ENCODE data around the gene GALNT18.
A peak's percentile ranks its signal among the peaks of the same experiment; 100 is the strongest.

Gene GALNT18

DNA sequence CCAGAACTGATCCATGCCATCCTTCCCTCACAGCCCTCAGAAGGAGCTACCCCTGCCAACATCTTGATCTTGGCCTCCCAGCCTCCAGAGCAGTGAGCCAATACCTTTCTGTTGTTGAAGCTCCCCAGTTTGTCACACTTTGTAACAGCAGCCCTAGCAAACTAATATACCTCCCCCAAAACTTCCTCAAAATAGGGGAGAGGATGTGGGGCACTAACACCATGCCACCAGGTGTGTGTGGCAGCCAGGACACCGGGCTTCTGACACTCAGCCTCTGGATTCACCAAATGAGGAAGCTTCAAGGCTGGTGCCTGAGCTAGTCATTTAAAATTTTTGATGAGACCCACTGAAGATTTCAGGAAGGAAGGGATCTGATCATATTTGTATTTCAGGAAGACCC is 353.7 kb downstream of the GALNT18 start:
- DNase-seq (ENCODE audit: low spot score), result no peak

GRCh38 chr11:11267312-11267711 is 354.5 kb downstream of the GALNT18 start:
- no peak for DNase-seq (ENCODE audit: low spot score)

DNA sequence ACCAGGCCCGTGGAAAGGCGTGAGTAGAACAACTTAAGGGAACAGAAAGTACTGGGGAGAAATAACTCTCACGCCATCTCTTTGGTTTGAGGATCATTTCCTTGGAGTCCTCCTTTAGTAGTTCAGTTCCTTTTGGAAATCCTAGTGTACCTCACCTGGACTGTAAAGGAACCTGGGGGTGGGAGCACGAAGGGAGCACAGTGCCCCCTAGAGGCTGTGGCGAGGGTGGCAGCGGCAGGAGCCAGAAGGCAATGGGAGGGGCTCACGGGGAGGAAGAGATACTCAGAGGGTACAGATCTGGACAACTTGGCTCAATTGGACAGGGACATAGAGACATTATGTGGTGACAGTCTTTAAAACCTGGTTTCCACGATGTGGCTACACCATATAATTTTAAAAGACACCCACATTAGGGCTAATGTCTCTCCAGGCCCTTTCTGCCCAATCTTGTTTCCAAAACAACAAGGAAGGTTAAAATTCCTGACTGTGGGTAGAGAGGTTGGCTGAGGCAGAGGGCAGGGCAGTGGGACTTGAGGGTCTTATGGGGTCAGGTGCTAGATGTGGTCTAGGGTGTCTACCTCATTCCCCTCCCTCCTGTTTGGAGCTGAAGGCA is 355.7 kb downstream of the GALNT18 start:
- DNase-seq (ENCODE audit: low spot score), result peak; percentile 83

DNA sequence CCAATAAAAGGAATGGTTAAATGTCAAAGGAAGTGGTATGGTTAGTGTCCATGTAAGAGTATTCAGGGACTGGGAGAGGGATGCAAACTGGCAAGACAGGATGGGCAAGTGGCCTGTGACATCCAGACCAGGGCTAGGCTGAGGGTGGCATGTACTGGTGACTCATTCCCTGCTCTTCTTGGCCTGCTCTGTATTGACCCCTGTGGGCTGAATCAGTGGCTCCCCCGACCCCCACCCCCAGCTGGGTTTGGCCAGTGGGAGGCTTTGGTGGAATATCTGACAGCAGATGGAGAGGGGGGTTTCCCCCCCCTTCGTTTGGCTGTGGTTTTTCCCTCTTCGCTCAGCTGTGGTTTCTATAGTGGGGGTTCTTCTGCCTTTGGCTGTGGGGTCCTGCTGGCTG is 356.5 kb downstream of the GALNT18 start:
- no peak for DNase-seq (ENCODE audit: low spot score)

- DNase-seq (ENCODE audit: low spot score), result no peak
Observed at GRCh38 chr11:11263238-11264005, 358.4 kb downstream of the GALNT18 start.

GRCh38 chr11:11262171-11262920 is 359.5 kb downstream of the GALNT18 start:
- no peak for DNase-seq (ENCODE audit: low spot score)

- DNase-seq (ENCODE audit: low spot score), result peak; percentile 82
Observed at GRCh38 chr11:11261629-11262028, 360.2 kb downstream of the GALNT18 start.

- no peak for DNase-seq (ENCODE audit: low spot score)
Observed at GRCh38 chr11:11260903-11261302, 360.9 kb downstream of the GALNT18 start.

DNA sequence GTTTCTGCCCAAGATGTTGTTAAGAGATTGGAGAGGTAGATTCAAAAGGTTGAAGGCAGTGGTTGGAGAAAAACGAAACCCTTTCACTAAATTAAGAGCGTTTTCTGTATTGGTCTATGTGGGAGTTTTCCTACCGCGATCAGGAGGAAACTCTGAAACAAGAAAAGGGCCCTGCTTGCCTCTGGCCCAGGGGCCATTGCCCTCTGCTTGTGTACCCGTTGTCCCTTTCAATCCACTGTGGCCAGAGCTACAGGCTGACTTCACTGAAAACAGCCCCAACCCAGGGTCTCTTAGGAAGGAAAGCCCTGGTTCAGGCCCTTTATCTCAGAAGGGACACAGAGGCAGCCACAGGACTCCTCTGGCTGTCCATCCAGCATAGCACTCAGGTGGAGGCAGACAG is 367.8 kb downstream of the GALNT18 start:
- no peak for DNase-seq (ENCODE audit: low spot score)

GRCh38 chr11:11253497-11253896 is 368.3 kb downstream of the GALNT18 start:
- no peak for DNase-seq (ENCODE audit: low spot score)

DNA sequence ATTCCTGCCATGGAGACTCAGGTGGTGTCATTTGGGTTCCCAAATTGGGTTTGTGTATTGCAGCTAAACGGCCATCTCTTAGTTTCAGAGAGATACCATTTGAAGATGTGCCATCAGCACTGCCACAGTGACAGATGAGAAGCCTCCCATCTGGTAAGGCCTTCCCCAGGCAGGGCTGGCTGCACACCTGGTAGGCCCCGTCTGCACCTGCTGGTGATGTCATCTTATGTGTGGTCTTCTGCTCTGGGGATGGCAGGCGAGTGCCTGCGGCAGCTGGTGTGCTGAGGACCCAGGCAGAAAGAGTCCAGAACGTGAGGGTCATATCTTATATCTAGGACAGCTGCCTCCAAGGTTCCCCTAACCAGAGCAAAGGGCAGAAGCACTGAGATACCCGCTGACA is 369.4 kb downstream of the GALNT18 start:
- DNase-seq (ENCODE audit: low spot score), result peak; percentile 28

GRCh38 chr11:11251394-11251970 is 370.3 kb downstream of the GALNT18 start:
- DNase-seq (ENCODE audit: low spot score), result no peak

GRCh38 chr11:11250470-11250869 is 371.3 kb downstream of the GALNT18 start:
- no peak for DNase-seq (ENCODE audit: low spot score)

DNA sequence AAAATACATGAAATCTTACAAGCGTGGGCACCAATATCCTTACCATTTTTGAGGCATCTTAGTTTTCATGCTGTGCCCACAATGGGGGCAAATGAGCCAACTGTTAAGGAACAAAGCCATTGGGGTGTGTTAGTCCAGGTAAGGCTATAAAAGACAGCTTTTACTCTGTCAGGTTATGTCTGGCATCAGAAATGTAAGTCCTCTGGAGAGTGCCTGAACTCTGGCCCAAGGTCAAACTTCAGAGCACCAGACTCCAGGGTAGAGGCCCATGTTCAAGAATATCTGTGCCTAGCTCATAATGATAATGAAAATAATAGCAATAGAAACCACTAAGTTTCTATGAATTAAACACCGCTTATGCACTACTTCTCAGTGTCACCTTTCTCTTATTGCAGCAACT is 374.2 kb downstream of the GALNT18 start:
- no peak for DNase-seq (ENCODE audit: low spot score)

DNA sequence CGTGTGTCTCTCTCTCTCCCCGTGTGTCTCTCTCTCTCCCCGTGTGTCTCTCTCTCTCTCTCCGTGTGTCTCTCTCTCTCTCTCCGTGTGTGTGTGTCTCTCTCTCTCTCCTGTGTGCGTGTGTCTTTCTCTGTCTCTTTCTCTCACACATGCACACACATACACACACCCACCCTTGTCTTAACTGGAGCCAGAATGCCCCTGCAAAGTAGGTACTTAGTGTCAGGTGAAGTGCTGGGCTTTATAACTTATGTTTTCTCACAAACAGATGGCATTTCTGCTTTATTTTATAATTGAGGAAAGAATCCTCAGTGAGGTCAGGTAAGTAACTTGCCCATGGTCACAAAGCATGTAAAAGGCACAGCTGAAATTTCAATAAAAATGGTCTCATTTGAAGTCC is 374.7 kb downstream of the GALNT18 start:
- DNase-seq (ENCODE audit: low spot score), result no peak

DNA sequence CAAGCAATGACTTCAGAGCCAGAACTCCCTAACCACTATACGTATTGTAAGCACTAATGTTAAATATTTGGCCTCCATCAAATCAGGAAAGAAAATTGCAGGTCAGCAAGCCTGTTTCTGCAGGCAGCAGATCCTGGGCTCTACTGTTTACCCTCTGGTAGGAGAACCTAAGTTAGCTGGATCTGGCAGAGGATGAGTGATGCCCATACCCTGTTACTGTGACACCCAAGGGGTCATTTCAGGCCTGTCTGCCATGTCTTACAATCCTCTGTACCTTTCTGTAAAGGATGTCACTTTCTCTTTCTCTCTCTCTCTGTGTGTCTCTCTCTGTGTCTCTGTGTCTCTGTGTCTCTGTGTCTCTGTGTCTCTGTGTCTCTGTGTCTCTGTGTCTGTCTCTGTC is 375.6 kb downstream of the GALNT18 start:
- no peak for DNase-seq (ENCODE audit: low spot score)

- DNase-seq (ENCODE audit: low spot score), result no peak
Observed at GRCh38 chr11:11245453-11245852, 376.4 kb downstream of the GALNT18 start.

DNA sequence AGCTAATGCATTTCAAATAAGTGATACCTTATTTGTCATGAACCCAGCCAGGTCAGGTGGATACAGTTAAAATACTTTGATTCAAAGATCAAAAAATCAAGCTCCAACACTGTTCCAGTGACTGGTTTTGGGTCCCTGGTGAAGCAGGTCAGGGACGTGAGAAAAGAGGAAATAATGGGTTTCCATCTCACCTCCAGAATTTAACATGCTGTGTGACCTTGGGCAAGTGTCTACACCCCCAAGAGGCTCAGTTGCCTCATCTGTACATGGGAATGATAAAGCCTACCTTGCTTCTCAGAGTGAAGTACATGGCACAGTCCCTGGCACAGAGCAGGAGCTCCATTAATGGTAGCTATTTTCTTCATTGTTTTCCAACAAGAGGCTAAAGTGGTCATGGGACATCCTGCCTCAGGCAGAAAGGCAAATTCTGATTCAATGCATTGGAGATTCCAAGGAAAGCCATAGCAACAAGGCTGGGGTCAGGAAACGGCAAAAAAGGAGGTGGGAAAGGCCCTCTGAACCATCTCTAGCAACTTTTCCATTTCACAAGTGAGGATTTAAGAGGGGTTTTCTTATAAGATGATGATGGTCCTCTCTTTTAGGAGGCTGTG is 377.2 kb downstream of the GALNT18 start:
- DNase-seq (ENCODE audit: low spot score), result peak; percentile 32

- DNase-seq (ENCODE audit: low spot score), result peak; percentile 85
Observed at GRCh38 chr11:11243590-11244469, 378.0 kb downstream of the GALNT18 start.

- DNase-seq (ENCODE audit: low spot score), result no peak
Observed at GRCh38 chr11:11243209-11243589, 378.6 kb downstream of the GALNT18 start.

DNA sequence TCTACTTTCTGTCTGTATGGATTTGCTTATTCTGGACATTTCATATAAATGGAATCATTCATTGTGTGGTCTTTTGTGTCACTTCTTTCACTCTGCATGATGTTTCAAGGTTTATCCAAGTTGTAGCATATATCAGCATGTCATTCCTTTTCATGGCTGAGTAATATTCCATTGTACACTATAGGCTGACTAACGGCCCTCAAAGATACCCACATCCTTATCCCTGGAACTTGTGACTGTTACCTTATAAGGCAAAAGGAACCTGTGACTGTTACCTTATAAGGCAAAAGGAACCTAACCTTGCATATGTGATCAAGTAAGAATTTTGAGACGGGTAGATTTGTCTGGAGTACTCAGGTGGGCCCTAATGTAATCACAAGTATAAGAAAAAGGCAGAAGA is 380.5 kb downstream of the GALNT18 start:
- no peak for DNase-seq (ENCODE audit: low spot score)

All from germinal center (tissue), 1 donor.